Keratinocyte (primary cell): ENCODE results near the gene NCKAP1. TPM values are rescaled to one million over a fixed set of nuclear protein-coding genes. Genes with fewer than 3 reads are reported as not detected.

Experiments
- DNase-seq: peaks from one replicate; pipeline ENCODE4 v3.0.0-alpha.2; 2011; ENCODE audit warnings: low read depth, missing footprints, low spot score
- FAIRE-seq: peaks from 2 replicates; lab custom pipeline; 2011; peaks lifted over from hg19 to GRCh38; lab: Jason Lieb, UNC
- H2AFZ ChIP-seq: 2 replicates; pipeline ENCODE4 v1.6.0; 2012; ENCODE audit warnings: low read length, control low read depth, inconsistent platforms; ENCODE audit not compliant: control insufficient read depth
- H3K27ac ChIP-seq: 2 replicates; pipeline ENCODE4 v1.5.1; 2011; ENCODE audit warnings: low read length; ENCODE audit not compliant: control insufficient read depth, insufficient read depth
- H3K27me3 ChIP-seq: 3 replicates; pipeline ENCODE4 v1.6.0; 2011; ENCODE audit warnings: low read length; ENCODE audit not compliant: control insufficient read depth, insufficient read depth; ENCODE audit errors: extremely low read depth
- H3K36me3 ChIP-seq, 2 experiments: 2 replicates in 1 of 2; 3 replicates in 1 of 2; pipeline ENCODE4 v1.5.1; 2011; ENCODE audit warnings: low read length in 2 of 2, mild to moderate bottlenecking in 1 of 2; ENCODE audit not compliant: control insufficient read depth in 2 of 2, insufficient read depth in 2 of 2; ENCODE audit errors: extremely low read depth in 1 of 2
- H3K4me1 ChIP-seq: 3 replicates; pipeline ENCODE4 v1.5.1; 2011; ENCODE audit warnings: low read length; ENCODE audit not compliant: control insufficient read depth, insufficient read depth; ENCODE audit errors: extremely low read depth
- H3K4me2 ChIP-seq: 3 replicates; pipeline ENCODE4 v1.6.0; 2011; ENCODE audit warnings: low read depth, low read length; ENCODE audit not compliant: control insufficient read depth, insufficient read depth; ENCODE audit errors: extremely low read depth
- H3K4me3 ChIP-seq, 3 experiments: fragments of 200-600 bp in 1 of 3; sonication (generic) in 1 of 3; 2 replicates in 2 of 3; 3 replicates in 1 of 3; pipeline ENCODE4 v1.5.1; 2011 to 2016; ENCODE audit warnings: low read length in 3 of 3, mild to moderate bottlenecking in 3 of 3, control low read depth in 2 of 3, inconsistent platforms in 1 of 3, low read depth in 1 of 3, mixed read lengths in 1 of 3, mixed run types in 1 of 3, moderate library complexity in 1 of 3; ENCODE audit not compliant: control insufficient read depth in 2 of 3, insufficient read depth in 2 of 3; ENCODE audit errors: extremely low read depth in 1 of 3
- H3K79me2 ChIP-seq: 2 replicates; pipeline ENCODE4 v1.6.0; 2012; ENCODE audit warnings: low read length; ENCODE audit not compliant: control insufficient read depth, insufficient read depth
- H3K9ac ChIP-seq: 3 replicates; pipeline ENCODE4 v1.6.0; 2011; ENCODE audit warnings: low read length; ENCODE audit not compliant: control insufficient read depth, insufficient read depth; ENCODE audit errors: extremely low read depth
- H3K9me1 ChIP-seq: 3 replicates; pipeline ENCODE4 v1.6.0; 2011; ENCODE audit warnings: low read length; ENCODE audit not compliant: control insufficient read depth, insufficient read depth; ENCODE audit errors: extremely low read depth
- H3K9me3 ChIP-seq: 2 replicates; pipeline ENCODE4 v1.5.1; 2012; ENCODE audit warnings: low read depth, low read length; ENCODE audit not compliant: control insufficient read depth
- H4K20me1 ChIP-seq: 3 replicates; pipeline ENCODE4 v1.6.0; 2011; ENCODE audit warnings: low read length; ENCODE audit not compliant: control insufficient read depth, insufficient read depth; ENCODE audit errors: extremely low read depth
- EZH2 ChIP-seq: IDR thresholded peaks from one replicate; pipeline ENCODE4 v1.6.1; 2012; ENCODE audit warnings: inconsistent platforms, mild to moderate bottlenecking, low read length, moderate library complexity
- dilution Hi-C: fragments of 300-500 bp; cut with MboI; formaldehyde crosslinking; loops from one replicate; pipeline ENCODE4 v1.7.0; 2020; ENCODE audit warnings: low sequenced_read_pairs; ENCODE audit not compliant: extremely low pct_ligation_motif_present
- polyA plus RNA-seq, 5 experiments: library from polyadenylated mRNA; depleted of rRNA in 3 of 5; stranded (reverse) in 3 of 5; stranded (forward) in 1 of 5; unstranded in 1 of 5; fragments of >200 nt; gene quantifications; 1 replicate in 1 of 5; 2 replicates in 3 of 5; 3 replicates in 1 of 5; pipeline versions ENCODE4 v1.2.1 to v1.2.3, GENCODE V29; 2011 to 2012; ENCODE audit warnings: missing spikeins in 2 of 5, low read depth in 1 of 5, low replicate concordance in 1 of 5
- TF ChIP-seq, protein P1 (sequence below), 3 experiments: IDR thresholded peaks in 1 of 3; conservative IDR thresholded peaks in 1 of 3; optimal IDR thresholded peaks in 1 of 3; 2 replicates in 2 of 3; 3 replicates in 1 of 3; pipeline versions ENCODE3 to v1.5.1; 2011; ENCODE audit warnings: low read length in 3 of 3, mild to moderate bottlenecking in 3 of 3, moderate library complexity in 2 of 3, control low read depth in 1 of 3, inconsistent platforms in 1 of 3; ENCODE audit not compliant: insufficient read depth in 2 of 3; ENCODE audit errors: extremely low read depth in 1 of 3

The NCKAP1 gene
- polyA plus RNA-seq, 1 donor (not counting 4 experiments of a cell fraction or from before 2014, with no cell fraction given), result 207 TPM

DNA sequence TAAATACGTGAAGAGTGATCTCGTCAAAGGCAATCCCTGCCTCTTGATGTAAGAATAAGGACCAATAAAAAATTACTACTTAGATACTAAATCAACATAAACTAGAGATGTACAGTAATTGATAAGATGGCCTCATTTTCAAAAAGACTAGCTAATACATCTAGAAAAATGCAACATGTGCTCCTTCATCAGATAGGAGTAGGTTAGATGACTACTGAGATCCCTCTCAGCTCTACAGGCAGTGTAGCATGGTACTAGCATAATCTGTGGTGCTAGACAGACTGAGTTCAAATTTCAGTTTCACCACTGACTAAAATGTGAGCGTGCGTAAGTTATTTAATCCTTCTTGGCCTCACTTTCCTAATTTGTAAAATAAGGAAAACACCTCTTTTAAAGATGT lies 89.2 kb downstream of the NCKAP1 start:
- TF ChIP-seq, protein P1, sequence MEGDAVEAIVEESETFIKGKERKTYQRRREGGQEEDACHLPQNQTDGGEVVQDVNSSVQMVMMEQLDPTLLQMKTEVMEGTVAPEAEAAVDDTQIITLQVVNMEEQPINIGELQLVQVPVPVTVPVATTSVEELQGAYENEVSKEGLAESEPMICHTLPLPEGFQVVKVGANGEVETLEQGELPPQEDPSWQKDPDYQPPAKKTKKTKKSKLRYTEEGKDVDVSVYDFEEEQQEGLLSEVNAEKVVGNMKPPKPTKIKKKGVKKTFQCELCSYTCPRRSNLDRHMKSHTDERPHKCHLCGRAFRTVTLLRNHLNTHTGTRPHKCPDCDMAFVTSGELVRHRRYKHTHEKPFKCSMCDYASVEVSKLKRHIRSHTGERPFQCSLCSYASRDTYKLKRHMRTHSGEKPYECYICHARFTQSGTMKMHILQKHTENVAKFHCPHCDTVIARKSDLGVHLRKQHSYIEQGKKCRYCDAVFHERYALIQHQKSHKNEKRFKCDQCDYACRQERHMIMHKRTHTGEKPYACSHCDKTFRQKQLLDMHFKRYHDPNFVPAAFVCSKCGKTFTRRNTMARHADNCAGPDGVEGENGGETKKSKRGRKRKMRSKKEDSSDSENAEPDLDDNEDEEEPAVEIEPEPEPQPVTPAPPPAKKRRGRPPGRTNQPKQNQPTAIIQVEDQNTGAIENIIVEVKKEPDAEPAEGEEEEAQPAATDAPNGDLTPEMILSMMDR (optimal IDR thresholded peaks at IDR 0.05 in 1 of 3, IDR thresholded peaks at IDR 0.05 in 1 of 3, conservative IDR thresholded peaks at IDR 0.05 in 1 of 3; ENCODE audit: extremely low read depth in 1 of 3, insufficient read depth in 2 of 3, low read length in 3 of 3), result no peak
- TF ChIP-seq EZH2, result no peak
- H3K9me3 ChIP-seq, result no peaks in the 10 kb centered on the region
- H3K79me2 ChIP-seq, result peaks cover 4% of the 10 kb centered on the region
- DNase-seq, result no peak
- H3K27ac ChIP-seq, result peak overlapping the region; percentile 62
- no peak overlapping the region for H3K9ac ChIP-seq
- no peak overlapping the region for H2AFZ ChIP-seq
- H3K9me1 ChIP-seq, result no peaks in the 10 kb centered on the region
- FAIRE-seq, result peak; percentile 23
- no peaks in the 10 kb centered on the region for H3K27me3 ChIP-seq
- peaks cover 5 to 25% of the 10 kb centered on the region in 2 experiments for H3K36me3 ChIP-seq
- peaks cover 11% of the 10 kb centered on the region for H3K4me1 ChIP-seq
- H4K20me1 ChIP-seq, result no peaks in the 10 kb centered on the region
- H3K4me3 ChIP-seq, result no peak overlapping the region
- dilution Hi-C loops, result no loop called here
- no peak overlapping the region for H3K4me2 ChIP-seq

DNA sequence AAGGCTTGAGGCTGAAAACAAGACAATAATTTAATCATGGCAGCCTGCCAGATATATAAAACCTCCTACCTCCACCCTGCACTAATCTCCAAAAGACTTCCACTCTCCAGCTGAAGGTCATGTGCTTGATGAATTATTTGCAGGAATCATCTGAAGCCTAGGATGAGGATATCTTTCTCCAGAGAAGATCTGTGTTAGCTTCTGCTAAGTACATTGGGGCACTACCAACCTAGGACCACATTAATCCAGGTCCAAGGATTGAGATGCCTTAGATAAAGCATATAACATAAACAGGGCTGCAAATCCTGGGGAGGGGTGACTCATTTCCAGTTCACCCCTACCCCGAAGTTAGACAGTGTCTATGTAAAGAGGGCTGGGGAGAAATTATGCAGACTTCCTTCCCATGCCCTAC lies 91.3 kb downstream of the NCKAP1 start:
- no peak for DNase-seq
- no peaks in the 10 kb centered on the region for H3K27me3 ChIP-seq
- no peak overlapping the region for H3K27ac ChIP-seq
- peaks cover 4 to 17% of the 10 kb centered on the region in 2 experiments for H3K36me3 ChIP-seq
- dilution Hi-C loops, result no loop called here
- TF ChIP-seq, protein P1 (optimal IDR thresholded peaks at IDR 0.05 in 1 of 3, IDR thresholded peaks at IDR 0.05 in 1 of 3, conservative IDR thresholded peaks at IDR 0.05 in 1 of 3; ENCODE audit: extremely low read depth in 1 of 3, insufficient read depth in 2 of 3, low read length in 3 of 3), result no peak
- TF ChIP-seq EZH2, result no peak
- peaks cover 11% of the 10 kb centered on the region for H3K4me1 ChIP-seq
- no peak for FAIRE-seq
- H3K9me3 ChIP-seq, result no peaks in the 10 kb centered on the region
- peaks cover 4% of the 10 kb centered on the region for H3K79me2 ChIP-seq
- no peak overlapping the region for H2AFZ ChIP-seq
- H3K4me3 ChIP-seq, result no peak overlapping the region
- no peak overlapping the region for H3K4me2 ChIP-seq
- no peaks in the 10 kb centered on the region for H3K9me1 ChIP-seq
- no peaks in the 10 kb centered on the region for H4K20me1 ChIP-seq
- H3K9ac ChIP-seq, result no peak overlapping the region
